Stomach (tissue), 9 donors: ENCODE data around the gene C1orf159. TPM values are rescaled to one million over a fixed set of nuclear protein-coding genes. Genes with fewer than 3 reads are reported as not detected.
"Not testable (repeated sequence)": the region's sequence is repeated elsewhere in the genome, so short reads cannot be mapped to it uniquely, and the experiment has no call there.

Experiments used
- DNase-seq, 2 donors: peaks; one replicate each; pipeline versions ENCODE4 v3.0.0 to v3.0.0-alpha.2; 2013 to 2019
- H3K27ac ChIP-seq, 5 donors: fragments of 200-600 bp in 4 of 5; sonication (generic) in 4 of 5; one replicate each; pipeline ENCODE4 v1.5.1; 2013 to 2019; ENCODE audit warnings: mild to moderate bottlenecking in 1 of 5, moderate library complexity in 1 of 5
- H3K27me3 ChIP-seq, 3 donors: fragments of 200-600 bp; sonication (generic); one replicate each; pipeline ENCODE4 v1.5.1; 2017 to 2019; ENCODE audit warnings: mixed run types in 1 of 3
- H3K36me3 ChIP-seq, 4 donors: fragments of 200-600 bp; sonication (generic); 1 replicate in 3 of 4; 2 replicates in 1 of 4; pipeline ENCODE4 v1.5.1; 2016 to 2019
- H3K4me1 ChIP-seq, 4 donors: fragments of 200-600 bp; sonication (generic); one replicate each; pipeline ENCODE4 v1.5.1; 2016 to 2019
- H3K4me3 ChIP-seq, 4 donors: fragments of 200-600 bp; sonication (generic) in 3 of 4; one replicate each; pipeline ENCODE4 v1.5.1; 2016 to 2019; ENCODE audit warnings: mild to moderate bottlenecking in 1 of 4
- H3K9me3 ChIP-seq, 4 donors: fragments of 200-600 bp; sonication (generic); one replicate each; pipeline ENCODE4 v1.5.1; 2016 to 2019
- CTCF ChIP-seq, 7 experiments: fragments of 450-650 bp in 4 of 7; fragments of 200-600 bp in 3 of 7; sonication (generic) in 3 of 7; IDR thresholded peaks; one replicate each; pipeline ENCODE4 v1.5.1; 2016 to 2019; ENCODE audit warnings: antibody characterized with exemption in 7 of 7, control low read depth in 2 of 7, mild to moderate bottlenecking in 1 of 7
- EP300 ChIP-seq: sonication (generic); formaldehyde crosslinking; IDR thresholded peaks from one replicate; pipeline ENCODE4 v1.6.1; 2017; ENCODE audit warnings: antibody characterized with exemption
- POLR2A ChIP-seq, 4 donors: fragments of 450-650 bp; IDR thresholded peaks; one replicate each; pipeline ENCODE4 v1.6.1; 2016; ENCODE audit warnings: antibody characterized with exemption in 4 of 4, control low read depth in 2 of 4, mild to moderate bottlenecking in 1 of 4, moderate library complexity in 1 of 4
- POLR2AphosphoS5 ChIP-seq, 3 donors: sonication (generic); formaldehyde crosslinking; IDR thresholded peaks; one replicate each; pipeline ENCODE4 v1.6.1; 2016; ENCODE audit warnings: antibody characterized with exemption in 3 of 3
- WGBS, 5 donors: extraction: QIAGEN DNeasy Blood & Tissue Kit in 3 of 5; methylation state at CpG; one replicate each; pipeline versions ENCODE4 v1.1.5 to v1.1.7; 2013 to 2018; 5-methylcytosine and 5-hydroxymethylcytosine counted together
- intact Hi-C: fragments of 100-400 bp; cut with DNase I; formaldehyde crosslinking; loops from one replicate; pipeline ENCODE4 v1.15.1; 2023; ENCODE audit warnings: low total_unique reads
- polyA plus RNA-seq, 3 donors: library from polyadenylated mRNA; stranded (reverse); fragments of 200-250 nt; gene quantifications; one replicate each; pipeline ENCODE4 v1.2.3, GENCODE V29; 2013
- total RNA-seq, 5 donors: library from RNA; depleted of rRNA; stranded (reverse); fragments of >200 nt; gene quantifications; one replicate each; pipeline versions ENCODE4 v1.1.0 to v1.2.3, GENCODE V29; 2014 to 2016
- donor health status: healthy with polysubstance abuse.
- donor health status: Bipolar disorder and iron deficiency.
- donor health status: healthy.

Gene C1orf159
- total and polyA plus RNA-seq, 8 donors: 10.2 to 67.0 (median 18.5) TPM

DNA sequence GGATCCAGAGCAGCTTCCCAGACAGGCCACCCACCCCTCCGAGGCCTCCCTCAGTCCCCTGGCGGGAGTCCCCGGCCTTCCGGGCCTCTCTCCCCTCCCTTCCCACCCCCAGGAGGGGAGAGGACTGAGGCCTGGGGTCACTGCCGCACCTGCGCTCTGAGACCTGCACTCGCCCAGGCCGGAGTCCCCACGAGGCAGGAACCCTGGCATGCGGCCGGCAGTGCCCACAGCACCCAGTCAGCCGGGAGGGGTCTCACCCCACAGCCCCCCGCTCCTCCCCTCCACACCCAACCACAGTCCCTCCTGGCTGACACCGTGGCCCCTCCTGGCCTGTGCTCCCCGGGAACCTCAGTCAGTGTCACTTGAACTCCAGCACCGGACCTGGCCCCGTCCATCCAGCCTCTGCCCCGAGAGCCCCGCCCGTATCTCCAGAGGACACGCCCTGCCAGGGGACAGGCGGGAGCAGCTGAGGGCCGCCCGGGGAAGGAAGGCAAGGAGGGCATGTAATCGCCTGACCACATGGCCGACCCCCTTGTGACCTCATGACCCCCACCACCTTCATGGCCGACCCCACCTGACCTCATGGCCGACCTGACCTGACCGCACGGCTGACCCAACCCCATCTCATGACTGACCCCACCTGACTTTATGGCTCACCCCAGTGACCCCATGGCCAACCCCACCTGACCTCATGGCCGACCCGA, 29.1 kb upstream of the C1orf159 start:
- 39 to 56% (median 46%) methylated on average over 24 to 32 of the region's 32 CpGs for WGBS, 5 donors
- Histone ChIP-seq H3K9me3 (no peaks in the 10 kb centered on the region), H3K27me3 (peaks cover 0 to 39% (median 0%) of the 10 kb centered on the region in 3 donors), H3K27ac (peak overlapping the region; percentile 86 to 97 (median 89)), H3K36me3 (no peaks in the 10 kb centered on the region), H3K4me3 (no peak overlapping the region), H3K4me1 (peaks cover 28 to 57% (median 42%) of the 10 kb centered on the region in 4 donors)
- no peak for DNase-seq
- intact Hi-C loops: no loop called here
- TF ChIP-seq POLR2A (IDR thresholded peaks at IDR 0.05) (no peak), EP300 (no peak), POLR2AphosphoS5 (IDR thresholded peaks at IDR 0.05) (no peak), CTCF (IDR thresholded peaks at IDR 0.05) (no peak)

- peaks cover 28 to 50% (median 39%) of the 10 kb centered on the region in 4 donors for H3K4me1 ChIP-seq
- peak overlapping the region; percentile 86 to 97 (median 89) for H3K27ac ChIP-seq
- TF ChIP-seq CTCF (IDR thresholded peaks at IDR 0.05): no peak
- TF ChIP-seq POLR2AphosphoS5 (IDR thresholded peaks at IDR 0.05): peak in 2 of 3 donors; percentile 30 to 58
- no peak for TF ChIP-seq EP300
- TF ChIP-seq POLR2A (IDR thresholded peaks at IDR 0.05): no peak
- no peaks in the 10 kb centered on the region for H3K9me3 ChIP-seq
- 15 to 47% (median 27%) methylated on average over 15 to 42 of the region's 42 CpGs for WGBS, 5 donors
- peak; percentile 87 to 90 for DNase-seq
- H3K4me3 ChIP-seq: no peak overlapping the region
- no peaks in the 10 kb centered on the region for H3K36me3 ChIP-seq
- peaks cover 0 to 39% (median 0%) of the 10 kb centered on the region in 3 donors for H3K27me3 ChIP-seq
- intact Hi-C loops: no loop called here
Measured at GRCh38 chr1:1144122-1144842, 28.4 kb upstream of the C1orf159 start.

- no peak overlapping the region for H3K4me3 ChIP-seq
- intact Hi-C loops: no loop called here
- TF ChIP-seq POLR2A (IDR thresholded peaks at IDR 0.05) (no peak), EP300 (no peak), POLR2AphosphoS5 (IDR thresholded peaks at IDR 0.05) (no peak)
- peak overlapping the region; percentile 86 to 97 (median 89) for H3K27ac ChIP-seq
- peaks cover 28 to 43% (median 36%) of the 10 kb centered on the region in 4 donors for H3K4me1 ChIP-seq
- no peaks in the 10 kb centered on the region for H3K9me3 ChIP-seq
- no peaks in the 10 kb centered on the region for H3K36me3 ChIP-seq
- 36 to 79% (median 43%) methylated on average over 10 to 14 of the region's 14 CpGs for WGBS, 5 donors
- H3K27me3 ChIP-seq: peaks cover 0 to 42% (median 0%) of the 10 kb centered on the region in 3 donors
- no peak for DNase-seq
Measured at GRCh38 chr1:1143636-1144035, 27.7 kb upstream of the C1orf159 start.

GRCh38 chr1:1142844-1143243, 27.0 kb upstream of the C1orf159 start:
- H3K36me3 ChIP-seq: no peaks in the 10 kb centered on the region
- TF ChIP-seq POLR2AphosphoS5 (IDR thresholded peaks at IDR 0.05) (no peak), EP300 (no peak), POLR2A (IDR thresholded peaks at IDR 0.05) (no peak), CTCF (IDR thresholded peaks at IDR 0.05) (no peak)
- H3K4me1 ChIP-seq: peaks cover 31 to 45% (median 39%) of the 10 kb centered on the region in 4 donors
- H3K4me3 ChIP-seq: no peak overlapping the region
- intact Hi-C loops: no loop called here
- no peak for DNase-seq
- 58 to 91% (median 66%) methylated on average over 10 to 19 of the region's 19 CpGs for WGBS, 5 donors
- H3K27ac ChIP-seq: peak overlapping the region; percentile 86 to 97 (median 89)
- H3K9me3 ChIP-seq: no peaks in the 10 kb centered on the region
- H3K27me3 ChIP-seq: peaks cover 0 to 50% (median 0%) of the 10 kb centered on the region in 3 donors

GRCh38 chr1:1142352-1142751, 26.5 kb upstream of the C1orf159 start:
- 47 to 61% (median 52%) methylated on average over 15 of the region's 15 CpGs for WGBS, 5 donors
- H3K36me3 ChIP-seq, DNase-seq, H3K9me3 ChIP-seq, H3K4me3 ChIP-seq, intact Hi-C loops: not testable (repeated sequence)
- Histone ChIP-seq H3K27ac (peak overlapping the region; percentile 86 to 97 (median 89)), H3K27me3 (peaks cover 0 to 55% (median 0%) of the 10 kb centered on the region in 3 donors), H3K4me1 (peaks cover 36 to 49% (median 44%) of the 10 kb centered on the region in 4 donors)
